8988T (cell line): ENCODE data around the gene SLC5A10.

Experiments used
- DNase-seq: peaks from one replicate; pipeline ENCODE4 v3.0.0; 2011

The SLC5A10 gene

DNA sequence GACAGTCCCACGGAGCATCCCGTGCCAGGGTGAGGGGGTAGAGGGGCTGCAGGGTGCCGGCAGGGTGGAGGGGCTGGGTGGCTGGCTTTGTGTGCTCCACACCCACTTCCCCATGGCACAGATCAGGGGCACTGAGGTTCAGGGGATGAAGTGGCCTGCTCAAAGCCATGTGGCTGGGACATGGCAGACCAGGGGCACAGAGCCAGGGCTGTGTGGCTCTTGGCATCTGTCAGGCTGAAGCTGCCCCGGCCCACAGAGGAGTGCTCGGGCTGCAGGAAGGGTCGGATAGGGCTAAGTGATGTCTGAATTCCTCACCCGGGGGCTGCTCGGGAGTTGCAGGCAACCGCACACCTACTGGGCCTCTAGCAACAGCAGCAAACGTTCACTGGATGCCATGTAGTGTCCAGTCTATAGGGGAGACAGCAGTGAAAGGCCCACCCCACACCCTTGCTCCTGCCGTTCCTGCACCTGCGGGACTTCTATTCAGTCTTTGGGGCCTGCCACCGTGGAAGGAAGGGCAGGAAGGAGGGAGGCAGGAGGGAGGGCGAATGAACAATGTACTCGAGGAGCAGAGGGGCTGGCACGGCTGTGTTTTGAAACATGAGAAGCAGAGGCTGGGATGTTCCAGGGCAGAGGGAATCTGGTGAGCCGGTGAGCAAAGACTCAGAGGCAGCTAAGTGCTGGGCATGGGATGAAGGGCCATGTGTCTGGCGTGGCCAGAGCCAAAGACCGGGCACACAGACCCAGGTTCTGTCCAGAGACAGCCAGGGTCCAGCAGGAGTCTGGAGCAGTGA is 15.1 kb downstream of the SLC5A10 start:
- no peak for DNase-seq

DNA sequence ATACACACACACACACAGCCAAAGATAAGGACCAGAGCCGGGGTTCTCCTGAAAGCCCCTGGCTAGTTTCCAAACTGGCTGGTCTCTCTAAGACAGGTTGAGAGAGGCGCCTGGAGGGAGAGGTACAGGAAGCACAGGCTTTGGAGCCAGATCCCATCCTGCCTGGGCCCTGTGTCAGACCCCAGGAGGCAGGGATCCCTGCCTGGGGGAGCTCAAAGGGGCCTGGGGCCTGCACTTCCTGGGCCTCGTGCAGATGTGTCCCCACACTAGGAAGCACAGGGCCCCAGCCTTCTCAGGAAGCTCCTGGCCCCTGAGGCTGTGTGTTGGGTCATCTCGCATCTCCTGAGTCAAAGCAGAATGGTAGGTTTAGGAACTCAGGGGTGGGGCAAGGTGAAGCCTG is 16.0 kb downstream of the SLC5A10 start:
- no peak for DNase-seq

DNA sequence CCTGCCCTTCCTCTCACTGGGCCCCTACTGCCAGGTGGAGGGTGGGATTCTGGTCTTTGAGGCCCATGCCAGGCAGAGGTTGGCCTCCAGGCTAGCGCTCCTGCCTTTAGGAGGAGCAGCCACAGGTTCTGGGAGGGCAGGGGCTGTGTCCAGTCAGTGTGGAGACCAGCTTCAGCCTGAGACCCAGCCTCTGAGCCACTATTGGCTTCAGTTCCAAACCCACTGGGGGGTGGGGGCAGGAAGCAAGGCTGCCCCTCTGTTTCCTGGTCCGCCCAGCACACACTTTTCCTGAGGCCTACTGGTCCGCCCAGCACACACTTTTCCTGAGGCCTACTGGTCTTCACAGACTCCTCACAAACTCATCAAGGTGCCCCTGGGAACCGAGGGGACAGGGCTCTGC is 16.4 kb downstream of the SLC5A10 start:
- DNase-seq: no peak

DNA sequence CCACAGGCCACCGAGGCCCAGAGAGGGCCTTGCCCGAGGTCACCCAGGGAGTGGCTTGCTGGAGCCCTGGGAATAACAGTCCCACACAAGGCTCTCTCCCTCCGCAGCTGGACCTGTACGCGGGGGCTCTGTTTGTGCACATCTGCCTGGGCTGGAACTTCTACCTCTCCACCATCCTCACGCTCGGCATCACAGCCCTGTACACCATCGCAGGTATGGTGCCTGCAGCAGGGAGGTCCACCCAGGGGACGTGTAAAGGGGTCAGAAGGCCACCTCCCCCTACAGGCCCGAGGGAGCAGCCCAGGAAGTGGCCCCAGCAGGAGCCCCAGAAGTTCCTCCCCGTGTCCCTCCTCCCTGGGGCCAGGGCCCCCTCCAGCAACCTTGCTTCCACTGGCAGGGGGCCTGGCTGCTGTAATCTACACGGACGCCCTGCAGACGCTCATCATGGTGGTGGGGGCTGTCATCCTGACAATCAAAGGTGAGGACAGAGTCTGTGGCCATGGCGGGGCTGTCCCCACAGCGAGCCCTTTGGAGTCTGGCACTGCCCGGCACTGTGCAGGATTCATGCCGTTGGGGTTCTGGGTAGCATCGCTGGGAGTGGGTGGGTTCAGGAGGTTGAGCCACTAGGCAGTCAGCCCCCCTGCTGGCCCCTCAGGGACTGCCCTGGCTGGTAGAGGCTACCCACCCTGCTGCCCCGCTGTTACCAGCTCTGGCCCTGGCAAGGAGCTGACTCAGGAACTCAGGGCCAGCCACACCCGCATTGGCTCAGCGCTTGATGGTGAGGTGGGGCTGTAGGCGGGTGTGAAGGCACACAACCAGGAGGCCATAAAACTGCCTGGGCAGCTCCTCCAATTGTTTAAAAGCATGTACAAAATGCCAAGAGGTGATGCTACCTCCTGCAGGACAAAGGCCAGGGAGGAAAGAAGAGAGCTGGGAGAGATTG is 17.3 kb downstream of the SLC5A10 start:
- no peak for DNase-seq

DNA sequence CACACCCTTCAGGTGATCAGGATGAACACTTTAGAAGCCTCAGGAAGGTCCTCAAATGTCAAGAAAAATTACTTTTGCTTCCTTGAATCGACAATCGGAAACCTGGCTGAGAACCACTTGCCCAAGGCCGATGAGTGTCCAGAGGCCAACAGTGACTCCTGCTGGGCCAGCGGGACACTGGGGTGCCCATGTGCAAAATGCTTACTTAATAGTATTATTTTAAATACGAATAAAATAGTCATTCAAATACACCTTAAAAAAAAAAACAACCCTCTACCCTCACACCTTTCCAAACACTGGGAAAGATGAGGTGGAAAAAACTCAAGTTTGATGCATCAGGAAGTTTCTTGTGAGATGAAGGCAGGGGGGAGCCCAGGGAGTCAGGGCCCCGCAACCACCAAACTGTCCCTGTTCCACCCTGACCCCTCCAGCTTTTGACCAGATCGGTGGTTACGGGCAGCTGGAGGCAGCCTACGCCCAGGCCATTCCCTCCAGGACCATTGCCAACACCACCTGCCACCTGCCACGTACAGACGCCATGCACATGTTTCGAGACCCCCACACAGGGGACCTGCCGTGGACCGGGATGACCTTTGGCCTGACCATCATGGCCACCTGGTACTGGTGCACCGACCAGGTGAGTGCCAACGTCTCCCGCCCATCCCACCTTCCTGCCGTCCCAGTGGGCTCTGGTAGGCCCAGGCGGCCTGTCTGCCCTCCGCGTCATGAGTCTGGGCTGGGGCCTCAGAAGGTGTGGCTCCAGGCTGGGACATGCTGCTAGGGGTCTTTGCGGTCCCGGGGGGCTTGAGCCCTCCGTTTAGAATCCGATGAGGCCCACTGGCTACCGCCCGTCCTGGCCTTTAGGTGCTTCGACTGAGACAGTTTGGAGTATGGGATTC is 18.9 kb downstream of the SLC5A10 start:
- DNase-seq: no peak

DNA sequence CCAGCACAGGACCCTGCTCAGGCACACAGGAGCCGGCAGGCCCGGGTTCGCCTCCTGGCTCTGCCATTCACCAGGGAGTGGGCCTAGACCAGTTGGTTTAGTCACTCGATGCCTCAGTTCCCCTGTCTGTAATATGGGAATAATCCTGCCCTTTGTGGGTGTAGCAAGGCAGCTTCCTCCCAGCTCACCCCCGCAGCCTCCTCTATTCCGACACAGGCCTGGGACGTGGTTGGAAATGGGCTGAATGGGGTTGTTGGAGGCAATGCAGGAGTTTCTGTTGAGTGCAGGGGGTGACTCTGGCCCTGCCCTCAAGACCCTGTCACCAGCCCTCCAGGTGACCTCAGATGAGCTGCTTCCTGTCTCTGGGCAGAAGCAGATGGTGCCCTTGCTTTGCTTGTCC is 19.8 kb downstream of the SLC5A10 start:
- DNase-seq: no peak

DNA sequence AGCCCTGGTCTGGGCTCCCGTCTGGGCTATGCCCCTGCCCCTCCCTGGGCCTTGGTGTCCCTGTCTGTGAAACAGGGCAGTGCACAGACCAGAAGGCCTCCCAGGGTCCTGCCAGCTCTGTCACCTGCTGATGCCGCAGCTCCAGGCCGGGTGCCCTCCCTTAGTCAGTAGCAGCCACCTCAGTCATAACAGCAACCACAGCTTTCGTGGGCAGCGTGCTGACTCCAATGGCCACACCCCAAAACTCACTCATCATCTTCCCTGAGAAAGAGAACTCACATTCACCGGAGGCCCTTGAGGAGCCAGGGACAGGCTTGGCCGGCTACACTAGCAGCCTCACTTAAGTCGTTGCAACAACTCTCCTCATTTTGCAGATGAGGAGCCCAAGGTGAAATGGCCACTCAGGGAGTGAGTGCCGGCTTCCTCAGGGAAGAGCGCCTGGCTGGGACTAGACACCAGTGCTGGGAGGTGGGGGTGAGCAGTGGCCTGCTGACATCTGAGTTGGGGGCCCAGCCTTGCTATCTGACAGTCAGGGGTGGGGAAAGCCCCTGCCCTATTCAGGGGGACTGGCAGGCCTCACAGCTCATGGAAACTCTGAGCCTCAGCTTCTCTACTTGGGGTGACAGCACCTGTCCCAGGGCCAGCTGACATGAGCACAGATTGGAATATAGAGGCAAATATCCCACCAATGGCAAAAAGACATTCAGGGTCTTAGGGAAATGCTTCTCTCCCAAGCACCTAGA is 22.6 kb downstream of the SLC5A10 start:
- DNase-seq: no peak

DNA sequence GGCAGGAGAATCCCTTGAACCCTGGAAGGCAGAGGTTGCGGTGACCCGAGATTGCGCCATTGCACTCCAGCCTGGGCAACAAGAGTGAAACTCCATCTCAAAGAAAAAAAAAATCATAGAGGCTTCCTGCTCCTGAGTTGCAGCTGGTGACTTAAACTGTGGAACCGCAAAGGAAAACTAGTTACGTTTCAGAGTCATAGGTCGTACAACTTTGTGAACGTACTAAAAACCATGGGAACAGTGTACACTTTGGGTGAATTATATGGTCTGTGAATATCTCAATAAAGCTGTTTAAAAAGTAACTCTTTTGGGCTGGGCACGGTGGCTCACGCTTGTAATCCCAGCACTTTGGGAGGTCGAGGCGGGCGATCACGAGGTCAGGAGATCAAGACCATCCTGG is 23.6 kb downstream of the SLC5A10 start:
- DNase-seq: no peak

DNA sequence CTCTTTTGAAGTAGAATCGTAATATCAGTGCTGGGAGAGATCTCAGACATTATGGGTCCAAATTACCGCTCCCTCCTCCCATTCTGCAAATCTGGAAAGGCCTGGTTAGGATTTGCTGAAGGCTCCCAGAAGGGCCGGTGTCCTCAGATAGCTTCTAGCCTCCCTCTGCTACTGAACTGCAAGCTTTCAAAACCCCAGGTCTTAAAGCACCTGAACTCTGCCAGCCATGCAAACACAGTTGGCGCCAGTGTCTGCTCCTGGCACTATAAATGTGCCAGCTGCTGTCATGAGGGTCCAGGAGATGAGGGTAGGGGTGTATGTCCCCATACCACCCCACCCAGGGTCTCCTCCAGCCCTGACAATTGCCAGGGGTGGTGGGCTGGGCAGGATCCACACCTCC is 24.2 kb downstream of the SLC5A10 start:
- no peak for DNase-seq

DNA sequence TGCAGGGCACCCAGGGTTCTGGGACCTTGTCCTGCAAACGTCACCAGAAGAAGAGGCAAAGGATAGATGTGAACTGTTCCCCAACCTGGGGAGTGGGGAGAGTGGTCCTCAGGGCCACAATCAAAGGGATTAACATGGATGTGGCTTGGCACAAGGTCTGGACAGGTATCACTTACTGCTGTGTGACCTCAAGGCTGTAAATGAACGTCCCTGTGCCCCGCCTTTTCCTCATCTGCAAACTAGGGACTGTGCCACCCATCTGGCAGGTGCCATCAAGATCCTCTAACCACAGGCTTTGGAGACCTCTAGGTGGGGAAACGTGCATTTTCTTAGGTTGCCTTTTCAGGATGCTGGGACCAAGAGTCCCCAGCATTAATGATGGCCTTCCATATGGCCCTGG is 25.1 kb downstream of the SLC5A10 start:
- no peak for DNase-seq

DNA sequence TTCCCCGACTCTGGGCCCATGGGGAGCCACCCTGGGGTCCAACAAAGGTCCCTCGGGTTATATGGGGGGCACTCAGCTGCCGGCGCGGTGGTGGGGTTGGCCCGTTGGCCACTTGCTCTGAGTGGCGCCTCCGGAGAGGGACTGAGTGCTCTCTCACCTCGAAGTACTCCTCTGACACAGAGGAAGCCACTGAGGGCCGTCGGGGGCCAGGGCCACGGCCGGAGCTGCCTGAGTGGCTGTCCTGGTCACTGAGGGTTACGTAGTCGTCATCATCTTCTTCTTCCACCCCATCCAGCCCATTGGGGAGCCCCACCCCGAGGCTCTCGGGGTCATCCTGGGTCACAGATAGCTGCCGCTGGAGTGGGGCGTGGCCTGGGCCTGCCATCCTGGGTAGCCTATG is 25.7 kb downstream of the SLC5A10 start:
- DNase-seq: no peak

DNA sequence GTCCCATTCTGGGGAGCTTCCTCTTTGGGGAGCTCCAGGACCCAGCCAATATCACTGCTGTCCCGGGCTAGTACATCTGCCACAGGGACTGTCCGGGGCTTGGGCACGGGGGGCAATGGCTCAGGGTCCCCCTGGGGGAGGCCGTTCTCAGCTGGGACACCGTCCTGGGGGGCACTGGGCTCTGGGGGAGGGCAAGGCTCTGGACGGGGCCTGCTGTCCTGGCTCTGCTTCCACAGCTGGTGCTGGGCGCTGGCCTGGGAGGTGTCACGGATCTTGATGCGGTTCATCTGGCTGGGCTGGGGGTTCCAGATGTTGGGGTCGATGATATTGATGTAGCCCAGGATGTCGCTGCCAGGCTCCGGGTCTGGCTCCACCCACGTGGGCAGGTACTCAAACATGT is 26.1 kb downstream of the SLC5A10 start:
- no peak for DNase-seq

DNA sequence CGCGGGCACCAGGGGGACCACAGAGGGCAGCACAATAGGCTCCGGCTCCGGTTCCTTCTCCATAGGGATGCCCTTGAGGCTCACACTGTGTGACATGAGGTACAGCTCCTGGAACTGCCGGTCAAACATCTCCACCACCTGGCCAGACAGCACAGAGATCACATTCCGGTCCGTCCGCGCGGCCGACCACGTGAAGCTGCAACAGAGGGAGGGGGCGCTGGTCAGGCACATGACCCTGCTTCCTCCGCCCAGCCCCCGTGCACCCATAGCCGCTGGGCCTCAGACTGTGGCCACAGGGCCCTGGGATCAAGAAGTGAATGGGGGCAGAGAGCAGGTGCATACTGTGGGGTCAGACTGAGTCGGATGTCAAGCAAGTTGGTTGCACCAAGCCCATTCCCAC is 26.7 kb downstream of the SLC5A10 start:
- no peak for DNase-seq

DNA sequence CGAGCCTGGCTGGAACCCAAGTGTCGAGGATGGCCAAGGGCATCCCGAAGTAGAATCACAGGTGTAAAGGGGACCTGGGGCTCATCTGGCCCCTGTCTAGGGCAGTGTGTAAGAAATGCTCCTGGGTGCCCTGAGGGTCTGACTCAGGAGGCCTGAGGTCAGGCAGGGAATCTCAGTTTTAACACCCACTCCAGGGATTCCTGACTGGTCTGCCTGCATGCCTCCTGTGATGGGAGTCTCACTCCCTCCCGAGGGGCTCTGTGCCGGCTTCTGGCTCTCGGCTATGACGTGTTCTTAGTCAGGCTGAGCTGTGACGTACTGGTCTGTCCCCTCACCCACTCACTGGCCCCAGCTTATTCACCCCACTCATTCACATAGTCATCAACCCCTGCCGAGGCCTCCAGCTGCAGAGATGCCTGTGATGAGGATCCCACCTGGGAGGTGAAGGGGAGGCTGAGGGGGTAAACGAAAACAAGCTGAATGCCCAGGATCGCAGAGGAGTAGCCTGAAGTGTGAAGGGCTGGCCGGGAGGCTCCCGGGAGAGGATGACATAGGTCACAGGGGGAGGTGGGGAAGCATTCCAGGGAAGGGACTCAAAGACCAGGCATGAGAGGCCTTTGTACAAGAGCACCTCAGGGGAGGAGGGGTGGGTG is 28.8 kb downstream of the SLC5A10 start:
- DNase-seq: no peak

DNA sequence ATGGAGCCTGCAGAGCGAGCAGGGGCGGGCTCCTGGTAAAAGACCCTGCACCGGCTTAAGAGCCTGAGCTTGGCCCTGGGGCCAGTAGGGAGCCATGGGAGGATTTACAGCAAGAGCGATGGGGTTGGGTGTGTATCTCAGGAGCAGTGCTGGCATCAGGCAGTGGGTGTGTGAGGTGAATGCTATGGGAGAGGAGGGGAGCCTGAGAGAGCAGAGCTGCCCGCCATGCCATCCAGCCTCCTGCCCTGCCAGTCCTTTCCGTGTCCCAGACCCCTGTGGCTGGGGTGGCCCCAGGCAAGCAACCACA is 29.3 kb downstream of the SLC5A10 start:
- DNase-seq: no peak

DNA sequence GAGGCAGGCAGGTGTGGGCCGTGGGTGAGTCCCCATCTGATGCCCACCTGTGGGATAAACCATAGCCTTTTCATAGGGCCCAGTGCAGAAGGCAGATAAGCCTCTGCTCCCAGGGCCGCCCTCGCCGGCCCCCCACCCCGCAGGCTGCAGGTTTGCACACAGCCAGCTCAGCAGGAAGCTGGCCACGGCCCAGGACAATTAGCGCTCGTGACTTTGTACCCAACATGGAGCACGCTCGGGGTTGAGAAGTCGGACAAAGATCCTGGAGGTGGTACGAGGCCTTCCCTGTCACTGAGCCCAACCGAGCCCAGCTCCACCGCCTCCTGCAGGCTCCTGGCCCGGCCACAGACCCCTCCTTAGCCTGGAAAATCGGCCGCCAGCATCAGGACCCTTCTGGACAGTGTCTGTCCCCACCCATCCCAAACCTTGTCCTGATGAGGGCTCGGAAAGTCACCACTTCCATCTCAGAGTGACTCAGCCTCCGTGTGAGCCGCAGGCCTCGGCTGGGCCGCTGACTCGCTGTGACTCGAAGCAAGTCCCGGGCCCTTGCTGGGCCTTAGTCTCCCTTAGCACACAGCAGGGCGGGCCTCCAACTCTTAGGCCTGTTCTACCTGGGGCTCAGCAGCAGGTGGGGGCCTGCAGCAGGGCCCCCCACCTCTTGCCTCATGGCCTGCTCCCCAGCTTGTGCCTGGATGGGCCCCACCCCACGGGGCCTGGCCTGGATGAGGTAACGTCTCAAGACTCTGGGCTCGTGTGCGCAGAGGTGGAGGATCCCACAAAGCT is 29.9 kb downstream of the SLC5A10 start:
- peak; percentile 87 for DNase-seq

DNA sequence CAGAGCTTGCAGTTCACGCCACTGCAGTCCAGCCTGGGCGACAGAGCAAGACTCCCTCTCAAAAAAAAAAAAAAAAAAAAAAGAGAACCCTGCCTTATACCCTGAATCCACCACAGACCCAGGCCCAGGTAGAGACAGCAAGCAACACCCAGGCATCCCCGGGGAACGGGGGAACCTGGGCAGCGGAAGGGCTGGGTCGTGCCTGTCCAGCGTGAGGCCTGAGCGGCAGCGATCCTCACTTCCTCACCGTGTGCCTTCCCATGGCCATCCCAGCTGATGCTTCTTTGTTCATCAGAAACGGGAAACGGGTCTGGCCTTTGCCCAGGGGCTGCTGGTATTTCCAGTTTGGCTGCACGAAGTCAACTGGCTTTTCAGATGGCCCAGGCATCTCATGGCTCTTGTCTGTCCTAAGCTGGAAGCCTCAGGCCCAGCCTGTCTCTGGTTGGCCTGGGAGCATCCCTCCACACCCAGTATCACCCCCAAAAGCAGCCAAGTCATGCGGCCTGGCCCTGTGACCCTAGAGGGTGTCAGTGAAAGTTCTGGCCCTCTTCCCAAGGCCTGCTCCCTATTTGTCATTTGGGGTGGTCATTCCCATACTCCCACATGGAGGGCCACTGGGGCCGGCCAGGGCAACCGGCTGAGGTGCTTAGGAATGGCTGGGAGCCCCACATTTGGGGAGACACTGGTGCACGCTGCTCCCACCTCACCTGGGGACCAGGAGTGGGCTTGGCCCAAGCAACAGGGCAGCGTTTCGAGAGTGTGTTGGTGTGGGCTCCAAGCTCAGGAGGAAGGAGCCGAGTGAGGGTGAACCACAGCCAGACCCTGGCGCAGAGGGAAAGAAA is 32.5 kb downstream of the SLC5A10 start:
- no peak for DNase-seq

DNA sequence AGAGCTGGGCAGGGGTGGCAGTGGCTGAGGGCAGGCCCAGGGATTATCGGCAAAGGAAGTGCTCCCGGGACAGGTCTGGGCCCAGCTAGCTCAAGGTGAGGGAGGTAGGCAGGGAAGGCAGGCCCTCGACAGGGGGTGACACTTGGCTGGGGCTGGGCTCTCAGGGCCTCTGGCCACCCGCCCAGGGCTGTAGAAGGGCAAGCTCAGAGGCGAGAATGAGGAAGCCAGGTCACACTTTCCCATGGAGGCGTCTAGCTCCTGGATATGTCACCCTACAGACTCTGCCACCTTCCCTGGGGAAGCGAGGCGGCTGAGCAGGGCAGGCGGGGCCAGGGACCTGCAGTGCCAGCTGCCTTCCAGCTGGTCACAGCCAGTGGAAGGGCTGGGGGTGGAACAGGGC is 33.5 kb downstream of the SLC5A10 start:
- DNase-seq: no peak

DNA sequence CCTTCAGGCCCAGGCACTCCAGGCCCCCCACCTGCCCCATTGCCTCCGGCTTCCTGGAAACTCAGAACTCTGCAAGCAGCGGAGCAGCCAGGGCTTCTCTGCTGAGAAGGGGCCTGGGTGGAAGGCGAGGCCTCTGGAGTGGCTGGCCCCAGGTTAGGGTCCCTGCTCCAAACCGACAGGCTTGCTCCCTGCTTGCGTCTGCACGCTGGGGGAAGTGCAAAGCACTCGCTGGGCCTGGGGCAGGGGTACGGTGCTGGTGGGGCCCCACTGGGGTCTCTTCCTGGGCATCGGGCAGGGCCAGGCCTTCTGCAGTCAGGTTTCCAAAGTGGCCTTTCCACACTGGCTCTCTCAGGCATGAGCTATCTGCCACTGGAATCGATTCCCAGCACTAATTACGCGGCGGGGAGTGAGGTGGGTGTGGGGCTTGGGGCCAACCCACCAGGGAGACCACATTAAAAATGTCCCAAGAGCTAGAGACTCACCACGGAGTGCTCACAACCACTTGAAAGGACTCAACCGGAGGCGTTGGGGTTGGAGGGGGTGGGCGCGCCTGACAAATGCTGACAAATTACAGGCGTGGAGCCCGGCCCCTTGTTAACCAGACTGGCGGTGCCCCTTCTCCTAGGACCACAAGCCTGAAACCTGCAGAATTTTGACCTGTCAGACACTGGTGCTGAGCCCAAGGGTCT is 34.7 kb downstream of the SLC5A10 start:
- DNase-seq: no peak

DNA sequence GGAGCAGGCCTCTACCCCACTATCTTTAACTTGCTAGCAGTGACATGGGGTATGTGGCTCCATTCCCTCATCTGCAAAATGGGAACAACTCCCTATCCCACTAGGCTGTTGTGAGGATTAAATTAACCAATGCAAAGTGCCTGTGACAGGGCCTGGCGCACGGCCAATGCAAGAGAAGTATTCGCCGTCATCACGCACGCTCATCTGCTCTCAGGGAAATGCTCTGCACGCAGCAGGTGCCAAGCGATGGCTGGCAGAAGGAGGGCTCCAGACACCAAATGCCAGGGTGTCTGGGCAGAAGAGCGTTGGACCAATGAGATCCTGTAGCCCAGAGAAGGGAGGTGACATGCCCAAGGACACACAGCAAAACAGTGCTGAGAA is 35.3 kb downstream of the SLC5A10 start:
- no peak for DNase-seq
